ENCODE data around the gene CAMK1D.
"Not testable (repeated sequence)": the region's sequence is repeated elsewhere in the genome, so short reads cannot be mapped to it uniquely, and the experiment has no call there.

Gene CAMK1D

DNA sequence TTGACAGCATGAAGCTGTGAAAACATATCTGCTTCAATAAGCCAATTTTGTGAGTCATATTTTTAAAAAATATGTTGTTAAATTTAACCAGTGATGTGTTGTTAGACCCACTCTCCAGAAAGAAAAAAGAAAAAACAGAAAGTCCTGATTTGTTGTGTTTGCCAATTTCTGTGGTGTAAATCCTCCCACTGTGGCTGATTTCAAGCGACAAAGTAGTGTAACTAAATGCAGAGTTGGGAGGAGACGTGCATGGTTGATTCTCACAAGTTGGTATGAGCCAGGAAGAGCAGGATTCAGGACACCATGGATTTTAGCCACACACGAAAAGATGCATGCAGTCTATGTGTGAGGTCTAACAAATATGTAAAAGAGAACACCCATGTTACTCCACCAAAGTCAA lies 513.1 kb downstream of the CAMK1D start:
- H3K4me3 ChIP-seq (ENCODE audit: low read length): no peak overlapping the region
- no peaks in the 10 kb centered on the region for H3K79me1 ChIP-seq (ENCODE audit: low read length)
- no peak overlapping the region for H3K56ac ChIP-seq (ENCODE audit: low read length)
- H3K27me3 ChIP-seq (ENCODE audit: insufficient read depth, low read length, poor library complexity): no peaks in the 10 kb centered on the region
- no peak overlapping the region for H3K18ac ChIP-seq (ENCODE audit: low read length)
- DNase-seq: no peak
- no peak overlapping the region for H2BK15ac ChIP-seq (replicated peaks; ENCODE audit: low read depth)
- no peak overlapping the region for H2AK5ac ChIP-seq (ENCODE audit: low read length)
- H2BK120ac ChIP-seq (ENCODE audit: low read depth, low read length): no peak overlapping the region
- H3K4ac ChIP-seq (ENCODE audit: low read depth, low read length): no peak overlapping the region
- no peak overlapping the region for H4K8ac ChIP-seq (ENCODE audit: low read depth, low read length)
- no peak overlapping the region for H3K4me2 ChIP-seq (ENCODE audit: low read length)
- no peaks in the 10 kb centered on the region for H3K4me1 ChIP-seq (ENCODE audit: control insufficient read depth, low read depth, low read length)
- H3K9ac ChIP-seq (ENCODE audit: low read length): no peak overlapping the region
- WGBS (ENCODE audit: extremely low coverage, insufficient coverage, low lambda C conversion rate): no CpG with 5 or more reads among the region's 3 CpGs
- no peak overlapping the region for H4K5ac ChIP-seq (ENCODE audit: low read length)
- no peaks in the 10 kb centered on the region for H3K79me2 ChIP-seq (ENCODE audit: control insufficient read depth, insufficient read depth, low read length)
- no peaks in the 10 kb centered on the region for H3K36me3 ChIP-seq (ENCODE audit: control insufficient read depth, insufficient read depth, low read length)
- H3K27ac ChIP-seq (ENCODE audit: low read depth, low read length): no peak overlapping the region
- H3K23ac ChIP-seq (ENCODE audit: low read length): no peak overlapping the region
- H2BK5ac ChIP-seq (ENCODE audit: low read length): no peak overlapping the region

- H3K4me1 ChIP-seq (ENCODE audit: control insufficient read depth, low read depth, low read length): not testable (repeated sequence)
These were observed 516.2 kb downstream of the CAMK1D start for GRCh38 chr10:12865515-12865914.

GRCh38 chr10:12868229-12868628 lies 518.9 kb downstream of the CAMK1D start:
- no peak for DNase-seq
- no CpG with 5 or more reads among the region's 5 CpGs for WGBS (ENCODE audit: extremely low coverage, insufficient coverage, low lambda C conversion rate)
- H3K27me3 ChIP-seq (ENCODE audit: insufficient read depth, low read length, poor library complexity): no peaks in the 10 kb centered on the region

More at GRCh38 chr10:12865515-12865914, 516.2 kb downstream of the CAMK1D start:
- no CpG with 5 or more reads among the region's 6 CpGs for WGBS (ENCODE audit: extremely low coverage, insufficient coverage, low lambda C conversion rate)
- not testable (repeated sequence) for H3K36me3 ChIP-seq (ENCODE audit: control insufficient read depth, insufficient read depth, low read length); H3K9ac ChIP-seq (ENCODE audit: low read length); H2BK5ac ChIP-seq (ENCODE audit: low read length); H3K4ac ChIP-seq (ENCODE audit: low read depth, low read length); H2BK120ac ChIP-seq (ENCODE audit: low read depth, low read length); H3K4me2 ChIP-seq (ENCODE audit: low read length); H2BK15ac ChIP-seq (replicated peaks; ENCODE audit: low read depth); H3K23ac ChIP-seq (ENCODE audit: low read length); H3K79me1 ChIP-seq (ENCODE audit: low read length); H3K79me2 ChIP-seq (ENCODE audit: control insufficient read depth, insufficient read depth, low read length); H3K4me3 ChIP-seq (ENCODE audit: low read length); DNase-seq; H4K8ac ChIP-seq (ENCODE audit: low read depth, low read length); H2AK5ac ChIP-seq (ENCODE audit: low read length); H3K27ac ChIP-seq (ENCODE audit: low read depth, low read length); H3K18ac ChIP-seq (ENCODE audit: low read length); H3K56ac ChIP-seq (ENCODE audit: low read length); H3K27me3 ChIP-seq (ENCODE audit: insufficient read depth, low read length, poor library complexity); H4K5ac ChIP-seq (ENCODE audit: low read length)

GRCh38 chr10:12869427-12869826 lies 520.1 kb downstream of the CAMK1D start:
- Histone ChIP-seq H3K27ac (ENCODE audit: low read depth, low read length) (no peak overlapping the region), H4K5ac (ENCODE audit: low read length) (no peak overlapping the region), H2AK5ac (ENCODE audit: low read length) (no peak overlapping the region), H3K4me2 (ENCODE audit: low read length) (no peak overlapping the region), H3K79me2 (ENCODE audit: control insufficient read depth, insufficient read depth, low read length) (no peaks in the 10 kb centered on the region), H3K18ac (ENCODE audit: low read length) (no peak overlapping the region), H3K23ac (ENCODE audit: low read length) (no peak overlapping the region), H3K4ac (ENCODE audit: low read depth, low read length) (no peak overlapping the region), H4K8ac (ENCODE audit: low read depth, low read length) (no peak overlapping the region), H2BK15ac (replicated peaks; ENCODE audit: low read depth) (no peak overlapping the region), H3K4me3 (ENCODE audit: low read length) (no peak overlapping the region), H2BK5ac (ENCODE audit: low read length) (no peak overlapping the region), H3K4me1 (ENCODE audit: control insufficient read depth, low read depth, low read length) (no peaks in the 10 kb centered on the region), H3K79me1 (ENCODE audit: low read length) (no peaks in the 10 kb centered on the region), H3K56ac (ENCODE audit: low read length) (no peak overlapping the region), H3K27me3 (ENCODE audit: insufficient read depth, low read length, poor library complexity) (no peaks in the 10 kb centered on the region), H2BK120ac (ENCODE audit: low read depth, low read length) (no peak overlapping the region), H3K9ac (ENCODE audit: low read length) (no peak overlapping the region), H3K36me3 (ENCODE audit: control insufficient read depth, insufficient read depth, low read length) (no peaks in the 10 kb centered on the region)
- no peak for DNase-seq
- WGBS (ENCODE audit: extremely low coverage, insufficient coverage, low lambda C conversion rate): no CpG with 5 or more reads among the region's 3 CpGs

More at GRCh38 chr10:12868229-12868628, 518.9 kb downstream of the CAMK1D start:
- H3K79me2 ChIP-seq (ENCODE audit: control insufficient read depth, insufficient read depth, low read length): no peaks in the 10 kb centered on the region
- H2AK5ac ChIP-seq (ENCODE audit: low read length): no peak overlapping the region
- no peak overlapping the region for H3K4me3 ChIP-seq (ENCODE audit: low read length)
- no peaks in the 10 kb centered on the region for H3K4me1 ChIP-seq (ENCODE audit: control insufficient read depth, low read depth, low read length)
- H3K18ac ChIP-seq (ENCODE audit: low read length): no peak overlapping the region
- H3K36me3 ChIP-seq (ENCODE audit: control insufficient read depth, insufficient read depth, low read length): no peaks in the 10 kb centered on the region
- H4K5ac ChIP-seq (ENCODE audit: low read length): no peak overlapping the region
- no peak overlapping the region for H4K8ac ChIP-seq (ENCODE audit: low read depth, low read length)
- H3K56ac ChIP-seq (ENCODE audit: low read length): no peak overlapping the region
- H3K4ac ChIP-seq (ENCODE audit: low read depth, low read length): no peak overlapping the region
- no peak overlapping the region for H2BK5ac ChIP-seq (ENCODE audit: low read length)
- no peaks in the 10 kb centered on the region for H3K79me1 ChIP-seq (ENCODE audit: low read length)
- no peak overlapping the region for H2BK120ac ChIP-seq (ENCODE audit: low read depth, low read length)
- H3K9ac ChIP-seq (ENCODE audit: low read length): no peak overlapping the region
- H3K27ac ChIP-seq (ENCODE audit: low read depth, low read length): no peak overlapping the region
- H3K23ac ChIP-seq (ENCODE audit: low read length): no peak overlapping the region
- no peak overlapping the region for H3K4me2 ChIP-seq (ENCODE audit: low read length)
- H2BK15ac ChIP-seq (replicated peaks; ENCODE audit: low read depth): no peak overlapping the region

- Histone ChIP-seq H3K27ac (ENCODE audit: low read depth, low read length) (no peak overlapping the region), H2BK120ac (ENCODE audit: low read depth, low read length) (no peak overlapping the region), H3K36me3 (ENCODE audit: control insufficient read depth, insufficient read depth, low read length) (no peaks in the 10 kb centered on the region), H3K4me2 (ENCODE audit: low read length) (no peak overlapping the region), H2BK5ac (ENCODE audit: low read length) (no peak overlapping the region), H3K4me3 (ENCODE audit: low read length) (no peak overlapping the region), H3K4ac (ENCODE audit: low read depth, low read length) (no peak overlapping the region), H3K4me1 (ENCODE audit: control insufficient read depth, low read depth, low read length) (no peaks in the 10 kb centered on the region), H4K5ac (ENCODE audit: low read length) (no peak overlapping the region), H3K23ac (ENCODE audit: low read length) (no peak overlapping the region), H3K9ac (ENCODE audit: low read length) (no peak overlapping the region), H3K79me2 (ENCODE audit: control insufficient read depth, insufficient read depth, low read length) (no peaks in the 10 kb centered on the region), H4K8ac (ENCODE audit: low read depth, low read length) (no peak overlapping the region), H3K18ac (ENCODE audit: low read length) (no peak overlapping the region), H3K56ac (ENCODE audit: low read length) (no peak overlapping the region), H3K27me3 (ENCODE audit: insufficient read depth, low read length, poor library complexity) (no peaks in the 10 kb centered on the region), H2AK5ac (ENCODE audit: low read length) (no peak overlapping the region), H2BK15ac (replicated peaks; ENCODE audit: low read depth) (no peak overlapping the region), H3K79me1 (ENCODE audit: low read length) (no peaks in the 10 kb centered on the region)
- WGBS (ENCODE audit: extremely low coverage, insufficient coverage, low lambda C conversion rate): no CpG with 5 or more reads among the region's 9 CpGs
- no peak for DNase-seq
These were observed 523.2 kb downstream of the CAMK1D start for GRCh38 chr10:12872577-12872976.

DNA sequence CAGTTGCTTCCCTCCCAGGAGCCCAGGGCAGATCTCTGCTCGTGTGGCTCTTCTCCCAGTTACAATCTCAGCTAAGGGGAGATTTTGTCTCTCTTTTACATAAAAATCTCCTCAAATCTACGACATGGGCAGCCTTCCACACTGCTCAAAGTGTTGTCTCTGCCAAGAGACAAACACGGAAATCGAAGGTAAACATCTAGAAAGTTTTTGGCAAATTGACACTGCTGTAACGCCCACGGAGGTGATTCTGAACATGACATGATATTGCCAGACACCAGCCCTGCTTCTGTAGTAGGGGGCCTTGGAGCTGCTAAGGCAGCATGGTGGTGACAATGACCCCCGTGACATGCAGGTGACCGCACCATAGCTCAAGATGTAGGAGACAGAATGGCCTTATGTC lies 523.8 kb downstream of the CAMK1D start:
- H3K4me3 ChIP-seq (ENCODE audit: low read length): no peak overlapping the region
- no peak overlapping the region for H4K8ac ChIP-seq (ENCODE audit: low read depth, low read length)
- no peak overlapping the region for H3K18ac ChIP-seq (ENCODE audit: low read length)
- no peak overlapping the region for H2BK120ac ChIP-seq (ENCODE audit: low read depth, low read length)
- H3K9ac ChIP-seq (ENCODE audit: low read length): no peak overlapping the region
- H2BK15ac ChIP-seq (replicated peaks; ENCODE audit: low read depth): no peak overlapping the region
- H3K4ac ChIP-seq (ENCODE audit: low read depth, low read length): no peak overlapping the region
- no peaks in the 10 kb centered on the region for H3K79me2 ChIP-seq (ENCODE audit: control insufficient read depth, insufficient read depth, low read length)
- no peaks in the 10 kb centered on the region for H3K79me1 ChIP-seq (ENCODE audit: low read length)
- H3K4me2 ChIP-seq (ENCODE audit: low read length): no peak overlapping the region
- WGBS (ENCODE audit: extremely low coverage, insufficient coverage, low lambda C conversion rate): no CpG with 5 or more reads among the region's 8 CpGs
- no peaks in the 10 kb centered on the region for H3K4me1 ChIP-seq (ENCODE audit: control insufficient read depth, low read depth, low read length)
- no peak overlapping the region for H4K5ac ChIP-seq (ENCODE audit: low read length)
- no peak overlapping the region for H2BK5ac ChIP-seq (ENCODE audit: low read length)
- no peak overlapping the region for H2AK5ac ChIP-seq (ENCODE audit: low read length)
- no peak overlapping the region for H3K56ac ChIP-seq (ENCODE audit: low read length)
- no peak overlapping the region for H3K27ac ChIP-seq (ENCODE audit: low read depth, low read length)
- H3K23ac ChIP-seq (ENCODE audit: low read length): no peak overlapping the region
- no peaks in the 10 kb centered on the region for H3K27me3 ChIP-seq (ENCODE audit: insufficient read depth, low read length, poor library complexity)
- DNase-seq: no peak
- H3K36me3 ChIP-seq (ENCODE audit: control insufficient read depth, insufficient read depth, low read length): no peaks in the 10 kb centered on the region
